GM18868 (cell line): ENCODE data around the gene SETD1B.

Source experiments
- ATAC-seq: cut with Tn5 transposase; IDR thresholded peaks from one replicate; pipeline ENCODE4 v1.9.1; 2021; ENCODE audit warnings: mild to moderate bottlenecking, moderate library complexity; ENCODE audit not compliant: unreplicated experiment

Gene SETD1B

GRCh38 chr12:121806546-121807423 lies 3.0 kb downstream of the SETD1B start:
- ATAC-seq, result no peak

GRCh38 chr12:121807642-121808347 lies 4.0 kb downstream of the SETD1B start:
- ATAC-seq, result no peak

GRCh38 chr12:121808623-121809022 lies 4.8 kb downstream of the SETD1B start:
- ATAC-seq, result no peak

DNA sequence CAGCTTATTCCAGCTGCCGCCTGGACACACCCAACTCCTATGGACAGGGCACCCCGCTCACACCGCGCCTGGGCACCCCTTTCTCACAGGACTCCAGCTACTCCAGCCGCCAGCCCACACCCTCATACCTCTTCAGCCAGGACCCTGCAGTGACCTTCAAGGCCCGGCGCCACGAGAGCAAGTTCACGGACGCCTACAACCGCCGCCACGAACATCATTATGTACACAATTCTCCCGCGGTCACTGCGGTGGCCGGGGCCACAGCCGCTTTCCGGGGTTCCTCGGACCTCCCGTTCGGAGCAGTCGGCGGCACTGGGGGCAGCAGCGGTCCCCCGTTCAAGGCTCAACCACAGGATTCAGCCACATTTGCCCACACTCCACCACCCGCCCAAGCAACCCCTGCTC lies 5.9 kb downstream of the SETD1B start:
- ATAC-seq, result no peak

- no peak for ATAC-seq
Measured at GRCh38 chr12:121810234-121810817, 6.5 kb downstream of the SETD1B start.

- no peak for ATAC-seq
Measured at GRCh38 chr12:121810833-121811433, 7.1 kb downstream of the SETD1B start.

DNA sequence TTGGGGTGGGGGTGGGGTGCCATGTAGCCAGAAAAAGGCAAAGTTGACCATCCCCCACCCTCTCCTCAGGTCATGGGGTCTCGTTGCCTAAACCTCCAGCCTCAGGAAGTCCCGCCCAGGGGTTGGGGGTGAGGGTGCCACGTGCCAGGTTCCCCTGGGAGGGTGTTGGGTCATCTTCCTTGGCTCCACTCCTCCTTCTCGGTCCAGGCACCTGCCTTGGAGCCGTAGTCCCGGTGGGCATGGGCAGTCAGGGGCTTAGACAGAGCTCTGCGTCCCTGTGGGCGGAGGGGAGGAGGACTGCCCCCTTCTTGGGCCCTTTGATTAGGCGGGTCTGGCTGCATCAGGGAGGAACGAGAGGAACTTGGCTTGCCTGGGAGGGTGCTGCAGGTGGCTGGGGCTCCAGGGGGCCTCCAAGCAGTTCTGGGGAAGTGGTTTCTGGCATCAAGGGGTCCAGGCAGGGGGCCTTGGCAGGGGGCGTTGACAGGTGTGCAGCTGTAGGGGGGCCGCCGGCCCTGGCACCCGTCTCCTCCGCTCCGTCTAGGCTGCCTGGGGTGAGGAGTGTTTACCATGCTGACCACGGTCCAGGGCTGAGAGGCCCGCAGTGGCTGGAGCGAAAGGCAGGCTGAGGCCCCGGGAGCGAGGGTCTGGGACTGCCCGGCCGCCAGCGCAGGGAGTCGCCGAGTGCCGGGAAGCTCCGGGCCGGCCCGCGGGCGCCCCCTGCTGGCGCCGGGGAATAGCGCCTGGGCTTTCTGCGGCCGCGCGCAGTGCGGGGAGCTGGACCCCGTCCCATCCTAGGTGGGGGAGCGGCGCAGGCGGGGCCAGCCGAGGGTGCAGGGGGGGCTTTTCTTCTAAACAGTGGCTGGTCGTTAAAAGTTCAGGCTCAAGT lies 7.9 kb downstream of the SETD1B start:
- peak; percentile 74 for ATAC-seq

- ATAC-seq, result no peak
Measured at GRCh38 chr12:121812320-121812871, 8.6 kb downstream of the SETD1B start.

DNA sequence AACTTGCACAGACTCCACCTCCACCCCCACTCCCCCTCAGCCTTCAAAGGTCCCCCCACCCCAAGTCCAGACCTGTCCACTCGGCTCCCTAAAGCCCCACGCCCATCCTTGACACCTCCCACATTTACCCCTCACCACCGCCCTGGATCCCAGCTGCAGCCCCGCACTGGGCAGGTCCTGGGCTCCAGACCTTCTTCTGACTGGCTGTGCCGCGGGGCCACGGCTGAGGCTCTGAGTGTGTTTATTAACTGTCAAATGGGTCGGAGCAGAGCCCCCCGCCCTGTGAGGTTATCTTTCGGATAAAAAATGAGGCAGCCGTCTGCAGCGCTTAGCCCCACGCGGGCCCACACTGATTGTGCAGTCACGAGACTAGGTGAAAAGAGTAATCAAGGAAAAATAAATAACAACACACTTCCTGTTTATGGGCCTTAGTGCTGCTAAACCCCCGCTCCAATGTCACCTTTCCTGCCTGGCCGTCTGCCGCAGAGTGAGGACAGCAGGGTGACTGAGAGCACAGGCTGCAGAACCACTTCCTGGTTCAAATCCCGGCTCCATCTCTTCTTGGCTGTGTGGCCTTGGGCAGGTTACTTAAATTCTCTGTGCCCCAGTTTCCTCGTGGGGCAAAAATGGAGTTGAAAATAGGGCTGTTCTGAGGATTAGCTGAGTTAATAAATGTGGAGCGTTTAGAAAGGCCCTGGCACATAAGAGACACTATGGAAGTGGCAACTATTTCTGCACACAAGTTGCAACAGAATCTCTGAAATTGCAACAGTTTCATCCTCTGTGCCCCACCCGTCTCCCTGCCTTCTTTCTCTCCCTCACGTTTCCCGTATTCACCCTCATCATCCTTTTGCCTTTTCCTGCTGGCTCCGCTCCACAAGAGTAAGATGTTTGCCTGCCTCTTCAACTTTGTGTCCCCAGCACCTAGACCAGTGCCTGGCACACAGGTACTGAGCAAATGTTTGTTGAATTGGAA lies 9.4 kb downstream of the SETD1B start:
- no peak for ATAC-seq

DNA sequence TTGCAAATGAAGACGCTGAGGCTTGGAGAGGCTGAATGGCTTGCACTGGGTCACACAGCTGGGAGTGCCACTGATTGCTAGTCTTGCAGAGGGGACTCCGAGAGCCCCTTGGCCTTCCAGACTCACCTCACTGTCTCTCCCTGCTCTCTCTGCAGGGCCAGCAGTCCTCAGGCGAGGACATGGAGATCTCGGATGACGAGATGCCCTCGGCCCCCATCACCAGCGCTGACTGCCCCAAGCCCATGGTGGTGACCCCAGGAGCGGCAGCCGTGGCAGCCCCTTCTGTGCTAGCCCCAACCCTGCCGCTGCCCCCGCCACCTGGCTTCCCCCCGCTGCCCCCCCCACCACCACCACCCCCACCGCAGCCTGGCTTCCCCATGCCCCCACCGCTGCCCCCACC lies 10.1 kb downstream of the SETD1B start:
- no peak for ATAC-seq

- no peak for ATAC-seq
Measured at GRCh38 chr12:121814429-121815119, 10.8 kb downstream of the SETD1B start.

- ATAC-seq, result no peak
Measured at GRCh38 chr12:121815263-121815662, 11.5 kb downstream of the SETD1B start.

- no peak for ATAC-seq
Measured at GRCh38 chr12:121816925-121817647, 13.3 kb downstream of the SETD1B start.

DNA sequence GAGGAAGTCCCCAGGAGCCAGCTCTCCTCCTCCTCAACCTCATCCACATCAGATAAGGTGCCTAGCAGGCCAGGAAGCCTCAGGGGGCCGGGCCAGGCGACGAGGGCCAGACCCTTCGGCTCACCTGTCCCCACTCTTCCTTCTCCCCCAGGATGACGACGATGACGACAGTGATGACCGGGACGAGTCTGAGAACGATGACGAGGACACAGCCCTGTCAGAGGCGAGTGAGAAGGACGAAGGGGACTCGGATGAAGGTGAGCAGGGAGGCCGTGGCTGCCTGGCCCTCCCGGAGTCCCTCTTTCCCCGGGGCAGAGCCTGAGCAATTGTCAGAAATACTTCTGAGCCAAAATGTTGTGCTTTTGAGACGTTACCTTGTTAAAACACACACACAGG lies 13.8 kb downstream of the SETD1B start:
- ATAC-seq, result no peak

DNA sequence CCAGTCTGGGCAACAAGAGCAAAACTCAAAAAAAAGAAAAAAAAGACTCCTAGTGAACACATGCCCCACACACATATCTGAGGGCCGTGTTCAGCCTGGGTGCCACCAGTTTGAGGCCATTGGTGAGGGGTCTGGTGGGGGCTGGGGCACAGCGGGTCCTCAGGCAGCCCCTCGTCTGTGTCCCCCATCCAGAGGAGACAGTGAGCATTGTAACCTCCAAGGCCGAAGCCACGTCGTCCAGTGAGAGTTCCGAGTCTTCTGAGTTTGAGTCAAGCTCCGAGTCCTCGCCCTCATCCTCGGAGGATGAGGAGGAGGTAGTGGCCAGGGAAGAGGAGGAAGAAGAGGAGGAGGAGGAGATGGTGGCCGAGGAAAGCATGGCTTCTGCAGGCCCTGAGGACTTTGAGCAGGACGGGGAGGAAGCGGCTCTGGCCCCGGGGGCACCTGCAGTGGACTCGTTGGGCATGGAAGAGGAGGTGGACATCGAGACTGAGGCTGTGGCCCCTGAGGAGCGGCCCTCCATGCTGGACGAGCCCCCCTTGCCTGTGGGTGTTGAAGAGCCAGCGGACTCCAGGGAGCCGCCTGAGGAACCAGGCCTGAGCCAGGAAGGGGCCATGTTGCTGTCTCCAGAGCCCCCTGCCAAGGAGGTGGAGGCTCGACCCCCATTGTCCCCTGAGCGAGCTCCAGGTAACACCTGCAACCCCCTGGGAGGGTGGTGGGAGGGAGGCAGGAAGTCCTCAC lies 15.6 kb downstream of the SETD1B start:
- ATAC-seq, result no peak

GRCh38 chr12:121820056-121820455 lies 16.2 kb downstream of the SETD1B start:
- ATAC-seq, result no peak
